ENCODE data around the gene VPS54. TPM values are rescaled to one million over a fixed set of nuclear protein-coding genes. Genes with fewer than 3 reads are reported as not detected.

The VPS54 gene
- polyA plus RNA-seq, 3 donors = 11.4 to 17.3 (median 11.5) TPM

- Histone ChIP-seq H3K27me3 (ENCODE audit: control insufficient read depth in 2 of 2, insufficient read depth in 2 of 2, low read length in 2 of 2) (no peaks in the 10 kb centered on the region), H2AFZ (ENCODE audit: insufficient read depth, low read depth, low read length, poor library complexity, severe bottlenecking) (no peak overlapping the region), H4K20me1 (ENCODE audit: insufficient read depth, low read length) (peaks cover 7% of the 10 kb centered on the region), H3K4me1 (ENCODE audit: control insufficient read depth in 1 of 2, insufficient read depth in 2 of 2, low read length in 2 of 2) (no peaks in the 10 kb centered on the region), H3K4me2 (replicated peaks; ENCODE audit: extremely low read depth, low read length, poor library complexity, severe bottlenecking) (no peak overlapping the region), H3K9me3 (replicated peaks in 1 of 2; ENCODE audit: control insufficient read depth in 1 of 2, insufficient read depth in 1 of 2, low read length in 2 of 2) (no peaks in the 10 kb centered on the region), H3K27ac (ENCODE audit: low read depth in 1 of 2, low read length in 2 of 2) (no peak overlapping the region), H3K36me3 (replicated peaks in 1 of 2; ENCODE audit: control insufficient read depth in 1 of 2, insufficient read depth in 2 of 2, low read length in 2 of 2) (peaks cover 23 to 54% of the 10 kb centered on the region in 2 donors), H3K79me2 (ENCODE audit: insufficient read depth, low read length) (no peaks in the 10 kb centered on the region), H3K9ac (ENCODE audit: insufficient read depth, low read length, poor library complexity, severe bottlenecking) (no peak overlapping the region), H3K4me3 (replicated peaks in 1 of 3; ENCODE audit: low read depth in 2 of 3, low read length in 3 of 3) (no peak overlapping the region)
- Mint-ChIP-seq H3K4me3 (no peak overlapping the region), H3K27me3 (ENCODE audit: low read depth in 3 of 3) (no peaks in the 10 kb centered on the region), H3K9me3 (peaks cover 0 to 6% (median under 1%) of the 10 kb centered on the region in 7 donors), H3K36me3 (peaks cover 66 to 83% of the 10 kb centered on the region in 2 donors), H3K27ac (no peak overlapping the region), H3K4me1 (no peaks in the 10 kb centered on the region)
- intact Hi-C loops (cut with micrococcal nuclease) = no loop called here
- TF ChIP-seq CTCF (IDR thresholded peaks at IDR 0.05) = no peak
- WGBS (ENCODE audit: insufficient coverage) = 98% methylated on average over 7 of the region's 7 CpGs
- no peak for DNase-seq
Measured at GRCh38 chr2:63926815-63927214, 92.4 kb downstream of the VPS54 start.

- intact Hi-C loops (cut with micrococcal nuclease) = no loop called here
- Mint-ChIP-seq H3K27ac (no peak overlapping the region), H3K36me3 (peaks cover 65 to 85% of the 10 kb centered on the region in 2 donors)
Measured at GRCh38 chr2:63914311-63914710, 104.9 kb downstream of the VPS54 start.

More at GRCh38 chr2:63914311-63914710, 104.9 kb downstream of the VPS54 start:
- H3K4me3 ChIP-seq (replicated peaks in 1 of 3; ENCODE audit: low read depth in 2 of 3, low read length in 3 of 3) = no peak overlapping the region
- H3K4me2 ChIP-seq (replicated peaks; ENCODE audit: extremely low read depth, low read length, poor library complexity, severe bottlenecking) = no peak overlapping the region
- peaks cover 0 to 3% (median 0%) of the 10 kb centered on the region in 7 donors for H3K9me3 Mint-ChIP-seq
- no peaks in the 10 kb centered on the region for H3K79me2 ChIP-seq (ENCODE audit: insufficient read depth, low read length)
- no peaks in the 10 kb centered on the region for H3K9me3 ChIP-seq (replicated peaks in 1 of 2; ENCODE audit: control insufficient read depth in 1 of 2, insufficient read depth in 1 of 2, low read length in 2 of 2)
- H2AFZ ChIP-seq (ENCODE audit: insufficient read depth, low read depth, low read length, poor library complexity, severe bottlenecking) = no peak overlapping the region
- H3K9ac ChIP-seq (ENCODE audit: insufficient read depth, low read length, poor library complexity, severe bottlenecking) = no peak overlapping the region
- no peak for DNase-seq
- H3K4me3 Mint-ChIP-seq = no peak overlapping the region
- WGBS (ENCODE audit: insufficient coverage) = no CpG with 5 or more reads among the region's 1 CpG
- H3K27me3 ChIP-seq (ENCODE audit: control insufficient read depth in 2 of 2, insufficient read depth in 2 of 2, low read length in 2 of 2) = no peaks in the 10 kb centered on the region
- peaks cover 88 to 98% of the 10 kb centered on the region in 2 donors for H3K36me3 ChIP-seq (replicated peaks in 1 of 2; ENCODE audit: control insufficient read depth in 1 of 2, insufficient read depth in 2 of 2, low read length in 2 of 2)
- H3K4me1 ChIP-seq (ENCODE audit: control insufficient read depth in 1 of 2, insufficient read depth in 2 of 2, low read length in 2 of 2) = no peaks in the 10 kb centered on the region
- TF ChIP-seq CTCF (IDR thresholded peaks at IDR 0.05) = no peak
- H3K27ac ChIP-seq (ENCODE audit: low read depth in 1 of 2, low read length in 2 of 2) = no peak overlapping the region
- H4K20me1 ChIP-seq (ENCODE audit: insufficient read depth, low read length) = no peaks in the 10 kb centered on the region
- H3K27me3 Mint-ChIP-seq (ENCODE audit: low read depth in 3 of 3) = no peaks in the 10 kb centered on the region
- no peaks in the 10 kb centered on the region for H3K4me1 Mint-ChIP-seq
